Measurements from ENCODE around the gene HRK. TPM values are rescaled to one million over a fixed set of nuclear protein-coding genes. Genes with fewer than 3 reads are reported as not detected.

Gene HRK
- total RNA-seq, 1 experiment from 2014 or later, result 3.5 TPM

GRCh38 chr12:116887897-116888296, 6.7 kb upstream of the HRK start (continued):
- no peak for TF ChIP-seq ATF6 (CRISPR knock-in tag; IDR thresholded peaks at IDR 0.05)

GRCh38 chr12:116887244-116887643, 6.0 kb upstream of the HRK start:
- Mint-ChIP-seq H3K4me3 (no peak overlapping the region), H3K27me3 (ENCODE audit: low read depth) (peaks cover 28% of the 10 kb centered on the region), H3K9me3 (peaks cover 9% of the 10 kb centered on the region), H3K36me3 (no peaks in the 10 kb centered on the region), H3K4me1 (peaks cover 7% of the 10 kb centered on the region), H3K27ac (no peak overlapping the region)
- POLR2A ChIA-PET, result no interaction called here
- ATAC-seq, result no peak
- CTCF ChIA-PET, result interaction anchor here (1.4 kb wide), 1 partner anchor 24 kb away, joined by 5 read pairs; no protein-coding TSS in a partner anchor
- DNase-seq (ENCODE audit: low spot score), result no peak
- no peak for TF ChIP-seq TP53 (CRISPR knock-in tag; IDR thresholded peaks at IDR 0.05)
- TF ChIP-seq E2F1 (CRISPR knock-in tag; IDR thresholded peaks at IDR 0.05), result no peak
- no peak for TF ChIP-seq AFF4 (CRISPR knock-in tag; IDR thresholded peaks at IDR 0.05; ENCODE audit: borderline replicate concordance)
- TF ChIP-seq NFYB (CRISPR knock-in tag; conservative IDR thresholded peaks at IDR 0.05; ENCODE audit: low read depth), result no peak
- no peak for TF ChIP-seq JAZF1 (CRISPR knock-in tag; IDR thresholded peaks at IDR 0.05)
- no peak for TF ChIP-seq ZMAT4 (CRISPR knock-in tag; IDR thresholded peaks at IDR 0.05)
- no peak for TF ChIP-seq STAT6 (CRISPR knock-in tag; conservative IDR thresholded peaks at IDR 0.05; ENCODE audit: low read depth)
- no peak for TF ChIP-seq ZNF232 (CRISPR knock-in tag; IDR thresholded peaks at IDR 0.05)
- no peak for TF ChIP-seq GABPB1 (CRISPR knock-in tag; IDR thresholded peaks at IDR 0.05)
- TF ChIP-seq ZBTB21 (CRISPR knock-in tag; IDR thresholded peaks at IDR 0.05; ENCODE audit: borderline replicate concordance), result no peak
- TF ChIP-seq IRF1 (CRISPR knock-in tag; IDR thresholded peaks at IDR 0.05), result no peak
- TF ChIP-seq SOX15 (CRISPR knock-in tag; IDR thresholded peaks at IDR 0.05), result no peak
- TF ChIP-seq ERG (CRISPR knock-in tag; IDR thresholded peaks at IDR 0.05), result no peak
- no peak for TF ChIP-seq FOXP4 (CRISPR knock-in tag; IDR thresholded peaks at IDR 0.05)
- TF ChIP-seq JUN (CRISPR knock-in tag; IDR thresholded peaks at IDR 0.05), result no peak
- TF ChIP-seq HMGXB4 (CRISPR knock-in tag; IDR thresholded peaks at IDR 0.05), result no peak
- TF ChIP-seq ATF1 (CRISPR knock-in tag; IDR thresholded peaks at IDR 0.05), result no peak
- no peak for TF ChIP-seq ETV6 (CRISPR knock-in tag; IDR thresholded peaks at IDR 0.05)
- no peak for TF ChIP-seq OVOL2 (CRISPR knock-in tag; IDR thresholded peaks at IDR 0.05; ENCODE audit: borderline replicate concordance)
